Measurements from ENCODE around the gene KBTBD13. TPM values are rescaled to one million over a fixed set of nuclear protein-coding genes. Genes with fewer than 3 reads are reported as not detected.
"Not testable (repeated sequence)": the region's sequence is repeated elsewhere in the genome, so short reads cannot be mapped to it uniquely, and the experiment has no call there.

Gene KBTBD13
- total RNA-seq, 1 donor from 2014 or later = 9.4 TPM

GRCh38 chr15:65082303-65082953 lies 5.9 kb downstream of the KBTBD13 start:
- ATAC-seq (ENCODE audit: poor library complexity) (no peak), DNase-seq (no peak)
- intact Hi-C loops (cut with DNase I) = loop anchor here (2.0 to 10.0 kb wide), 2 partner anchors 28 to 48 kb away; no protein-coding TSS in a partner anchor

GRCh38 chr15:65083262-65083701 lies 6.7 kb downstream of the KBTBD13 start:
- ATAC-seq (ENCODE audit: poor library complexity) = no peak
- intact Hi-C loops (cut with DNase I) = loop anchor here (2.0 to 10.0 kb wide), 2 partner anchors 28 to 48 kb away; no protein-coding TSS in a partner anchor
- DNase-seq = no peak

GRCh38 chr15:65084500-65085206 lies 8.1 kb downstream of the KBTBD13 start:
- DNase-seq (no peak), ATAC-seq (ENCODE audit: poor library complexity) (no peak)
- intact Hi-C loops (cut with DNase I) = loop anchor here (10.0 kb wide), 1 partner anchor 50 kb away; no protein-coding TSS in a partner anchor

- ATAC-seq (ENCODE audit: poor library complexity) (no peak), DNase-seq (no peak)
- intact Hi-C loops (cut with DNase I) = loop anchor here (10.0 kb wide), 1 partner anchor 50 kb away; no protein-coding TSS in a partner anchor
These were observed 8.7 kb downstream of the KBTBD13 start for GRCh38 chr15:65085207-65085753.

- intact Hi-C loops (cut with DNase I) = loop anchor here (10.0 kb wide), 1 partner anchor 51 kb away; no protein-coding TSS in a partner anchor
- DNase-seq = no peak
These were observed 9.6 kb downstream of the KBTBD13 start for GRCh38 chr15:65085990-65086679.

GRCh38 chr15:65086680-65087111 lies 10.2 kb downstream of the KBTBD13 start:
- ATAC-seq (ENCODE audit: poor library complexity) = no peak
- intact Hi-C loops (cut with DNase I) = loop anchor here (10.0 kb wide), 1 partner anchor 52 kb away; no protein-coding TSS in a partner anchor

More at GRCh38 chr15:65085990-65086679, 9.6 kb downstream of the KBTBD13 start:
- ATAC-seq (ENCODE audit: poor library complexity) = no peak

GRCh38 chr15:65087411-65087810 lies 10.9 kb downstream of the KBTBD13 start:
- DNase-seq (no peak), ATAC-seq (ENCODE audit: poor library complexity) (peak; percentile 13)
- intact Hi-C loops (cut with DNase I) = loop anchor here (10.0 kb wide), 1 partner anchor 53 kb away; no protein-coding TSS in a partner anchor

More at GRCh38 chr15:65086680-65087111, 10.2 kb downstream of the KBTBD13 start:
- DNase-seq = no peak

GRCh38 chr15:65087873-65088642 lies 11.5 kb downstream of the KBTBD13 start:
- peak; percentile 76 for ATAC-seq (ENCODE audit: poor library complexity)
- intact Hi-C loops (cut with DNase I) = loop anchor here (10.0 kb wide), 1 partner anchor 53 kb away; no protein-coding TSS in a partner anchor

GRCh38 chr15:65088643-65089021 lies 12.1 kb downstream of the KBTBD13 start:
- intact Hi-C loops (cut with DNase I) = loop anchor here (10.0 kb wide), 1 partner anchor 54 kb away; no protein-coding TSS in a partner anchor
- peak; percentile 9 for ATAC-seq (ENCODE audit: poor library complexity)
- DNase-seq = no peak

More at GRCh38 chr15:65087873-65088642, 11.5 kb downstream of the KBTBD13 start:
- DNase-seq = peak; percentile 81

GRCh38 chr15:65089206-65089824 lies 12.8 kb downstream of the KBTBD13 start:
- DNase-seq = peak; percentile 78
- peak; percentile 54 for ATAC-seq (ENCODE audit: poor library complexity)
- intact Hi-C loops (cut with DNase I) = loop anchor here (10.0 kb wide), 1 partner anchor 55 kb away; no protein-coding TSS in a partner anchor

GRCh38 chr15:65091946-65092770 lies 15.6 kb downstream of the KBTBD13 start:
- intact Hi-C loops (cut with DNase I) = no loop called here
- DNase-seq (no peak), ATAC-seq (ENCODE audit: poor library complexity) (no peak)

GRCh38 chr15:65092911-65093792 lies 16.6 kb downstream of the KBTBD13 start:
- DNase-seq (no peak), ATAC-seq (ENCODE audit: poor library complexity) (no peak)
- intact Hi-C loops (cut with DNase I) = no loop called here

- DNase-seq; intact Hi-C loops (cut with DNase I): not testable (repeated sequence)
These were observed 17.2 kb downstream of the KBTBD13 start for GRCh38 chr15:65093793-65094170.

GRCh38 chr15:65094294-65094995 lies 17.9 kb downstream of the KBTBD13 start:
- intact Hi-C loops (cut with DNase I) = no loop called here
- ATAC-seq (ENCODE audit: poor library complexity) (peak; percentile 39), DNase-seq (peak; percentile 55)

More at GRCh38 chr15:65093793-65094170, 17.2 kb downstream of the KBTBD13 start:
- ATAC-seq (ENCODE audit: poor library complexity) = not testable (repeated sequence)

Data from Right ventricle myocardium superior (tissue), 1 donor.